Measurements from ENCODE around the gene ATPAF2. TPM values are rescaled to one million over a fixed set of nuclear protein-coding genes. Genes with fewer than 3 reads are reported as not detected.
"Not testable (repeated sequence)": the region's sequence is repeated elsewhere in the genome, so short reads cannot be mapped to it uniquely, and the experiment has no call there.

The ATPAF2 gene
- total RNA-seq, 2 donors from 2014 or later = 32.2 to 35.0 TPM

DNA sequence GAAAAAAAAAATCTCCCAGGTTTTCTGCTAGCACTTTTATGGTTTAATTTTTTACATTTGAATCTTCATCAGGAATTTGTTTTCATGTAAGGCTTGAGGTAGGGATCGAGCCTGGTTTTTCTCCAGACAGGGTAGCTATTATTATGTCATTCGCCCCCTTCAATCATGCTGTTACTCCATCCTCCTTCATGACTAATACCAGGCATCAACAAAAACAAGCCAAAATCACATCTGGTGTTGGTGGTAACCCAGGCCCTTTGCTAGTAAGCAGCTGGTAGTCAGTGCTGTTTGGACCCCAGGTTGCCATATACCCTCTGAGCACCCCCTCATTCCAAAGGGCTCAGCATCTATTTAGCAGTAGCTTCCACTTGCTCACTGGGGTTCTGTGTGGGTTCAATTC is 36.8 kb downstream of the ATPAF2 start:
- no peaks in the 10 kb centered on the region for H3K36me3 Mint-ChIP-seq
- no peaks in the 10 kb centered on the region for H3K9me3 Mint-ChIP-seq
- no peak overlapping the region for H3K27ac Mint-ChIP-seq

DNA sequence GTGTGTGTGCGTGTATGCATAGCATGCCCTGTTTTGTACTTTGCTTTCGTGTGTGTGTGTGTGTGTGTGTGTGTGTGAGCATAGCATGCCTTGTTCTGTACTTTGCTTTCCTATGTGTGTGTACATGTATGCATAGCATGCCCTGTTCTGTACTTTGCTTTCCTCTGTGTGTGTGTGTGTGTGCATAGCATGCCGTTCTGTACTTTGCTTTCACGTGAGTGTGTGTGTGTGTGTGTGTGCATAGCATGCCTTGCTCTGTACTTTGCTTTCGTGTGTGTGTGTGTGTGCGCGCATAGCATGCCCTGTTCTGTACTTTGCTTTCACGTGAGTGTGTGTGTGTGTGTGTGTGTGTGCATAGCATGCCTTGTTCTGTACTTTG is 38.9 kb downstream of the ATPAF2 start:
- DNase-seq (ENCODE audit: low spot score in 2 of 2) (no peak), ATAC-seq (no peak)
- Mint-ChIP-seq H3K36me3 (no peaks in the 10 kb centered on the region), H3K9me3 (no peaks in the 10 kb centered on the region), H3K27ac (no peak overlapping the region)

More for the DNA sequence above, 36.8 kb downstream of the ATPAF2 start:
- DNase-seq (ENCODE audit: low spot score in 2 of 2) = no peak
- ATAC-seq = no peak

- Mint-ChIP-seq H3K27ac (no peak overlapping the region), H3K9me3 (no peaks in the 10 kb centered on the region), H3K36me3 (no peaks in the 10 kb centered on the region)
- DNase-seq (ENCODE audit: low spot score in 2 of 2) = no peak
- peak in 1 of 2 donors; percentile 37 for ATAC-seq
Observed at GRCh38 chr17:17999364-18000029, 39.5 kb downstream of the ATPAF2 start.

DNA sequence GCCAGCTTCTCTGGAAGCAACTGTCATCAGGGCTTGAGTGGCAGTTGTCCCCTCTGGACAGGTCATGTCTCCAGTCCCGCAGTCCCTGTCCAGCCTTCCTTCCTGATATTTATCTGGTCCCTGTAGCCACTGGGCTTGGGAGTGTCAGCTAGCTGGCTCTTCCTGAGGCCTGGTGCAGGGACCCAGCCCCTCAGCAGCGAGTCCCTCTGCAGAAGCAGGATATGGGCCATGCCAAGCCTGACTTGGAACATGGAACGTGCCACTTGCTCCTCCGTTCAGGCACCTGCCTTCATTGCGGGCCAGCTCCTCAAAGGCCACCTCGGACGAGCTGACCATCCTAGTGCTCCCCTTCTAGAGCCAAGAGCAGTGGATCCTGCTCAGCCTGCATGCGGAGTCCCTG is 40.0 kb downstream of the ATPAF2 start:
- ATAC-seq (no peak), DNase-seq (ENCODE audit: low spot score in 2 of 2) (no peak)
- Mint-ChIP-seq H3K36me3 (no peaks in the 10 kb centered on the region), H3K27ac (no peak overlapping the region), H3K9me3 (no peaks in the 10 kb centered on the region)

- DNase-seq (ENCODE audit: low spot score in 2 of 2); H3K9me3 Mint-ChIP-seq; ATAC-seq; H3K36me3 Mint-ChIP-seq: not testable (repeated sequence)
- peak overlapping the region in 1 of 2 donors; percentile 72 for H3K27ac Mint-ChIP-seq
Observed at GRCh38 chr17:17995887-17996286, 43.1 kb downstream of the ATPAF2 start.

DNA sequence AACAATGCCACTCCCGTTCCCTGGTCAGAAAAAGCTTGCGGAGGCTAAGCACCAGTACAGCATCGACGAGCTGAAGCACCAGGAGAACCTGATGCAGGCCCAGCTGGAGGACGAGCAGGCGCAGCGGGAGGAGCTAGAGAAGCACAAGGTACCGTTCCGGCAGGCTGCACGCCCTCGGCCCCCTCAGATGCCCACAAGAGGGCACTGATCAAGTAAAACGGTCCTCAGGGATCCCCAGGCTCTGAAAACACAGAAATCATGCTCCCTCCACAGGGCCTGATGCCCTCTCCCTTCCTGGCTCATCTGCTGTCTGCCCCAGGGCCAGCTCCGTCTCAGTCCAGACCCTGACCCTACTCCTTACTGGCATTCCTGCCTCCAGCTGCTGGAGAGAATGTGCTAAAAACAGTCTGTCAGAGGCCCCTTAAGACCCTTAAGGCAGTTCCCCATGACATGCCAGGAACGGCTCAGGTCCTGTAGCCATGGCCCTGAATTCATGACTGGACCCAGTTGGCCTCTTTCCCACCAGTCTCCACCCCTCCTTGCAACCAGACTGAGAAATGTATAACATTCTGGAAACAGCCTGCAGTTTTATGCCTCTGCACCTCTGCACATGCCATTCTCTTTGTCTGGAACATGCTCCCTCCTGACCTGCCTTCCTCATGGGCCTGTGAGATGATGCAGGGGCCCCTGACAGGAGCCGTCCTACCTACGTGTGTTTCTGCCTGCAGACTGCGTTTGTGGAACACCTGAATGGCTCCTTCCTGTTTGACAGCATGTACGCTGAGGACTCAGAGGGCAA is 44.5 kb downstream of the ATPAF2 start:
- H3K36me3 Mint-ChIP-seq = no peaks in the 10 kb centered on the region
- peak in 1 of 2 donors; percentile 22 for ATAC-seq
- no peak overlapping the region for H3K27ac Mint-ChIP-seq
- no peaks in the 10 kb centered on the region for H3K9me3 Mint-ChIP-seq
- DNase-seq (ENCODE audit: low spot score in 2 of 2) = no peak

DNA sequence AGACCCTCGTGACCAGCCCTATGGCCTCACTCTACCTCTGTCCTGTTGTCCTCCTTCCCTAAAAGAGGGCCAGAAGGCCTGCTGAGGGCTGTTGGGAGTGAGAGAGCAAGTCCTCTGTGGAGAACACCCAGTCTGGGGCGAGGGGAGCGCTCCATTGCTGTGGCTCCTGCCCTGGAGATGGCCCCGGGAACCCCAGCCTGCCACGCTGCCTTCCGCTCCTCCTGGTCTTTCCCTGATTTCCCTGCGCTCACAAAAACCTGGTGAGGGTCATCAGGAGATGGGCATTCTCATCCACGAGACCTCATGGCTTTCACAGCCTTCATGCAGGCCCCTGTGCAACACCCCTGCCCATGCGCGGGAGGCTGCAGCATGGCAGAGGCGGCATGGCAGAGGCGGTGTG is 45.1 kb downstream of the ATPAF2 start:
- no peaks in the 10 kb centered on the region for H3K9me3 Mint-ChIP-seq
- H3K36me3 Mint-ChIP-seq = no peaks in the 10 kb centered on the region
- no peak for ATAC-seq
- DNase-seq (ENCODE audit: low spot score in 2 of 2) = no peak
- H3K27ac Mint-ChIP-seq = no peak overlapping the region

DNA sequence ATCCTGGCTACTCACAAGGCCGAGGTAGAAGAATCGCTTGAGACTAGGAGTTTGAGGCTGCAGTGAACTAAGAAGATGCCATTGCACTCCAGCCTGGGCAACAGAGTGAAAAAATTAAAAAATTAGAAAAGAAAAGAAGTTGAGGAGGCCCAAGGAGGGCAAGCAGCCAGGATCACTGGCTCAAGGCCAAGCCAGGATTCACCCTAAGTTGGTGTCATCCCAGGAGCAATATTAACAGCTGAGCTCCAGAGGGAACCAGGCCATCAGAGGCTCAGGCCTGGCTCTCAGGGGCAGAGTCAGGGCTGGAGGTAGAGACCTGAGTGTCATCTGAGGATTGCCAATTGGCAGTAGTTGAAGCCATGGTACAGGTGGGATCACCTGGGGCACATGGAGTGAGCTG is 45.6 kb downstream of the ATPAF2 start:
- no peaks in the 10 kb centered on the region for H3K36me3 Mint-ChIP-seq
- H3K27ac Mint-ChIP-seq = peak overlapping the region; percentile 24 to 50
- no peak for DNase-seq (ENCODE audit: low spot score in 2 of 2)
- no peak for ATAC-seq
- H3K9me3 Mint-ChIP-seq = no peaks in the 10 kb centered on the region

DNA sequence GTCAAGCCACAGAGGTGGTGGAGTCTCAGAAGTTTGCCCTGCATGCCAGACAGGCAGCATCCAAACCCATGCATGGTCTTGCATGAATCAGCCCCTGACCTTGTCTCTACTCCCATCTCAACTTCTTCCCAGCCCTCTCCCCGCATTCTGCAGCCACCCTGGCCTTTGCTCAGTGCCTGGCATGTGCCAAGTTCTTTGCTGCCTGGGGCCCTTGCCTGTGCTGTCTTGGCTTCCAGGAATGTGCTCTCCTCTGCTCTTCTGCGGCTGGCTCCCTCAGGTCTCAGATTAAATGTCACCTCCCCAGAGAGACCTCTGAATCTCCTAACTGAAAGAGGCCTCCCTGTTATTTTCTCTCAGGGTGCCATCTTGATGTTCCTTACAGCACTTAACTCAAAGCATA is 48.7 kb downstream of the ATPAF2 start:
- DNase-seq (ENCODE audit: low spot score in 2 of 2) (no peak), ATAC-seq (no peak)
- peak overlapping the region in 1 of 2 donors; percentile 15 for H3K27ac Mint-ChIP-seq
- no peaks in the 10 kb centered on the region for H3K9me3 Mint-ChIP-seq
- no peaks in the 10 kb centered on the region for H3K36me3 Mint-ChIP-seq

GRCh38 chr17:17989618-17990017 is 49.4 kb downstream of the ATPAF2 start:
- DNase-seq (ENCODE audit: low spot score in 2 of 2) (no peak), ATAC-seq (no peak)
- Mint-ChIP-seq H3K9me3 (no peaks in the 10 kb centered on the region), H3K27ac (no peak overlapping the region), H3K36me3 (no peaks in the 10 kb centered on the region)

GRCh38 chr17:17989081-17989480 is 49.9 kb downstream of the ATPAF2 start:
- DNase-seq (ENCODE audit: low spot score in 2 of 2) (no peak), ATAC-seq (no peak)
- H3K9me3 Mint-ChIP-seq = no peaks in the 10 kb centered on the region
- H3K27ac Mint-ChIP-seq = peak overlapping the region in 1 of 2 donors; percentile 18
- no peaks in the 10 kb centered on the region for H3K36me3 Mint-ChIP-seq

DNA sequence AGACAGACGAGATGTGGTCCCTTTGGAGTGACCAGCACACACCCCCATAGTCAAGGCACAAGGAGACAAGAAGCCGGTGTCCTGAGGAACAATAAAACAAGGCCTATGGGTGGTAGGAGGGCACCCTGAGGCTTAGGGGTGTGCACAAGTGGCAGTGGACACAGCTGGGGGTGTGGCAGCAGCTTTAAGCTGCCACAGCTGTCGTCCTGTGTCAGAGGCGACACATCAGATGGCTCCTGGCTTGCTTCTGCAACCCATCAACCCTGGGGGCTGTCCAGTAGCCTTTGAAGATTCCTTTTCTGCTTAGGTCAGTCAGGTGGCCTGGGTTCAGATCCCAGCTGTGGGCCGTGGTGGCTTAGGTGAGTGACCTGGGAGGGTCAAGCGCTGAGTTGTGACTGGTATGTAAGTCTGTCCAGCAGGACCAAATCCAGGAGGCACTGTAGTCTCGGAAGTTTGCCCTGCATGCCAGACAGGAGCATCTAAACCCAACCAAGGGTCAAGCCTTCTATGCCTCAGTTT is 50.5 kb downstream of the ATPAF2 start:
- Mint-ChIP-seq H3K36me3 (no peaks in the 10 kb centered on the region), H3K27ac (peak overlapping the region in 1 of 2 donors; percentile 18), H3K9me3 (no peaks in the 10 kb centered on the region)
- no peak for ATAC-seq
- no peak for DNase-seq (ENCODE audit: low spot score in 2 of 2)

GRCh38 chr17:17987901-17988300 is 51.1 kb downstream of the ATPAF2 start:
- Mint-ChIP-seq H3K27ac (no peak overlapping the region), H3K9me3 (no peaks in the 10 kb centered on the region), H3K36me3 (no peaks in the 10 kb centered on the region)
- DNase-seq (ENCODE audit: low spot score in 2 of 2) (no peak), ATAC-seq (no peak)

DNA sequence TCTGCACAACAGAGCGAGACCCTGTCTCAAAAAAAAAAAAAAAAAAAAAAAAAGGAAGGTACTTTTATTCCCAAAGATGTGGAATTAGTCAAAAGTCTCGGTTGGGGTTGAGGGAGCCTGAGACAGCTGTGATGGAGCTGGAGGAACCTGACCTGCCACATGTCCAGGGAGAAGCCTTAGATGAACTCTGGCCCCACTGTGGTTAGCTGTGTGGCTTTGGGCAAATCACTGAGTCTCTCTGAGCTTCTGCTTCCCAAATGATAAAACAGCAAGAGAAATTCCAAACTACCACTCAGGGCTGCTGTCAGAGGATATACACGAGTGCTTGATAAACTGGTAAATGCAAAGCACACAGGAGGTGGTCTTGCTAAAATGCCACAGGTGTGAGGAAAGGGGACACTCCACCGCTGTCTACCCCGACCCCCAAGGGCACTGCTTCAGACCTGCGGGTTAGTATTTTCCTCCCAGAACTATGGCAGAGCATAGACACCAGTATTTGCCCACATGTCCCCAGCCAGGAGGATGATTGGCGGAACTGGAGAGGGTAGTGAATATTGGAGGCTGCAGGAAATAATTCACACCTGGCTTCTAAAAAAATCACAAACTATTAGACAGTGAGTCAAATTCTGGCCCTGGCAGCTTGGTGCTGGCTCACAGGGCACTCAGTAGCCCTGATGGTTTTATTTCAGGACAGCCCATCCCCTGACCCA is 51.6 kb downstream of the ATPAF2 start:
- H3K27ac Mint-ChIP-seq = no peak overlapping the region
- no peak for DNase-seq (ENCODE audit: low spot score in 2 of 2)

GRCh38 chr17:17985555-17985954 is 53.4 kb downstream of the ATPAF2 start:
- peak in 1 of 2 donors; percentile 64 for ATAC-seq
- Mint-ChIP-seq H3K36me3 (no peaks in the 10 kb centered on the region), H3K9me3 (no peaks in the 10 kb centered on the region), H3K27ac (no peak overlapping the region)
- no peak for DNase-seq (ENCODE audit: low spot score in 2 of 2)

More for the DNA sequence above, 51.6 kb downstream of the ATPAF2 start:
- no peaks in the 10 kb centered on the region for H3K9me3 Mint-ChIP-seq
- ATAC-seq = no peak
- H3K36me3 Mint-ChIP-seq = no peaks in the 10 kb centered on the region

DNA sequence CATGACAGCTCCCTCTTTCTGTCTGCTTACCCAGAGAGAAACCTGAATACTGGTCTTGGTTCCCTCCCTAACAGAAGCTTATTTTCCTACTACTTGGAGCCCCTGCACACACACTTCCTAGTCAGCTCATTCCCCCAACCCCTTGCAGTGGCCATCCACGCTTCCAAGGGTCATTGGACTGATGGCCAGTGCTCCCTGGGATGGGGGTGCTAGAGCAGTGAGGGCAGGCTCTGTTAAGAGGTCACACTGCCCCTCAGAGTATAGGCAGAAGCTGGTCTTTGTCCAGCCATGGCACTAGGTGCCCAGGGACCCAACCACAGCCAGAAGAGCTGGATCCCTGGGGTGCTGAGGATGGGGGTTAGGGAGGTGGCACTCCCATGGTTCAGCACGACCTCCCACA is 53.8 kb downstream of the ATPAF2 start:
- H3K9me3 Mint-ChIP-seq = no peaks in the 10 kb centered on the region
- H3K36me3 Mint-ChIP-seq = no peaks in the 10 kb centered on the region
- DNase-seq (ENCODE audit: low spot score in 2 of 2) (no peak), ATAC-seq (no peak)
- H3K27ac Mint-ChIP-seq = no peak overlapping the region

GRCh38 chr17:17983776-17984175 is 55.2 kb downstream of the ATPAF2 start:
- Mint-ChIP-seq H3K36me3 (no peaks in the 10 kb centered on the region), H3K27ac (no peak overlapping the region), H3K9me3 (no peaks in the 10 kb centered on the region)
- ATAC-seq (no peak), DNase-seq (ENCODE audit: low spot score in 2 of 2) (no peak)
